Breast epithelium (tissue), 4 donors: ENCODE data around the gene ABL1. TPM values are rescaled to one million over a fixed set of nuclear protein-coding genes. Genes with fewer than 3 reads are reported as not detected.

Source experiments
- DNase-seq, 2 donors: peaks; one replicate each; pipeline ENCODE4 v3.0.0-alpha.2; 2019; ENCODE audit warnings: low spot score in 2 of 2
- H3K27ac ChIP-seq, 2 donors: fragments of 200-600 bp; sonication (generic) in 1 of 2; one replicate each; pipeline ENCODE4 v1.5.1; 2016 to 2019; ENCODE audit warnings: mild to moderate bottlenecking in 1 of 2
- H3K27me3 ChIP-seq, 2 donors: fragments of 200-600 bp; sonication (generic) in 1 of 2; one replicate each; pipeline versions ENCODE4 v1.5.1 to v1.6.0; 2017 to 2019; ENCODE audit warnings: control low read depth in 1 of 2, mild to moderate bottlenecking in 1 of 2
- H3K36me3 ChIP-seq: fragments of 200-600 bp; one replicate; pipeline ENCODE4 v1.5.1; 2019
- H3K4me1 ChIP-seq, 2 donors: fragments of 200-600 bp; sonication (generic); one replicate each; pipeline ENCODE4 v1.5.1; 2016 to 2019; ENCODE audit warnings: control low read depth in 1 of 2
- H3K4me3 ChIP-seq, 3 donors: fragments of 200-600 bp; sonication (generic); 1 replicate in 2 of 3; 2 replicates in 1 of 3; pipeline ENCODE4 v1.5.1; 2016 to 2019; ENCODE audit warnings: mild to moderate bottlenecking in 3 of 3, moderate library complexity in 2 of 3
- H3K9me3 ChIP-seq, 2 donors: fragments of 200-600 bp; sonication (generic) in 1 of 2; one replicate each; pipeline ENCODE4 v1.5.1; 2016 to 2019; ENCODE audit warnings: control low read depth in 1 of 2
- POLR2A ChIP-seq: fragments of 450-650 bp; IDR thresholded peaks from one replicate; pipeline ENCODE4 v1.6.1; 2016; ENCODE audit warnings: antibody characterized with exemption, mild to moderate bottlenecking, moderate library complexity
- POLR2AphosphoS5 ChIP-seq, 3 donors: sonication (generic); formaldehyde crosslinking; IDR thresholded peaks; one replicate each; pipeline ENCODE4 v1.6.1; 2017; ENCODE audit warnings: antibody characterized with exemption in 3 of 3
- intact Hi-C: fragments of 100-400 bp; cut with DNase I; formaldehyde crosslinking; loops from one replicate; pipeline ENCODE4 v1.15.1; 2023; ENCODE audit warnings: low total_unique reads
- total RNA-seq, 3 donors: library from RNA; depleted of rRNA; stranded (reverse); fragments of >200 nt; gene quantifications; one replicate each; pipeline ENCODE4 v1.1.0, GENCODE V29; 2016
- TF ChIP-seq, protein P1 (sequence below), 3 donors: fragments of 450-650 bp; IDR thresholded peaks; one replicate each; pipeline ENCODE4 v1.5.1; 2016 to 2017; ENCODE audit warnings: antibody characterized with exemption in 3 of 3, mild to moderate bottlenecking in 3 of 3, moderate library complexity in 3 of 3

The ABL1 gene
- total RNA-seq, 3 donors from 2014 or later = 43.6 to 72.8 (median 67.4) TPM

DNA sequence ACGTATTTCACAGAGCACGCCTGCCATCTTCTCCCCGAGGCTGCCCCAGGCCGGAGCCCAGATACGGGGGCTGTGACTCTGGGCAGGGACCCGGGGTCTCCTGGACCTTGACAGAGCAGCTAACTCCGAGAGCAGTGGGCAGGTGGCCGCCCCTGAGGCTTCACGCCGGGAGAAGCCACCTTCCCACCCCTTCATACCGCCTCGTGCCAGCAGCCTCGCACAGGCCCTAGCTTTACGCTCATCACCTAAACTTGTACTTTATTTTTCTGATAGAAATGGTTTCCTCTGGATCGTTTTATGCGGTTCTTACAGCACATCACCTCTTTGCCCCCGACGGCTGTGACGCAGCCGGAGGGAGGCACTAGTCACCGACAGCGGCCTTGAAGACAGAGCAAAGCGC lies 51.9 kb downstream of the ABL1 start:
- Histone ChIP-seq H3K27me3 (no peaks in the 10 kb centered on the region), H3K4me1 (no peaks in the 10 kb centered on the region), H3K9me3 (no peaks in the 10 kb centered on the region), H3K4me3 (no peak overlapping the region), H3K27ac (no peak overlapping the region), H3K36me3 (peaks cover 13% of the 10 kb centered on the region)
- no peak for TF ChIP-seq POLR2A
- TF ChIP-seq POLR2AphosphoS5 (IDR thresholded peaks at IDR 0.05) = no peak
- TF ChIP-seq, protein P1, sequence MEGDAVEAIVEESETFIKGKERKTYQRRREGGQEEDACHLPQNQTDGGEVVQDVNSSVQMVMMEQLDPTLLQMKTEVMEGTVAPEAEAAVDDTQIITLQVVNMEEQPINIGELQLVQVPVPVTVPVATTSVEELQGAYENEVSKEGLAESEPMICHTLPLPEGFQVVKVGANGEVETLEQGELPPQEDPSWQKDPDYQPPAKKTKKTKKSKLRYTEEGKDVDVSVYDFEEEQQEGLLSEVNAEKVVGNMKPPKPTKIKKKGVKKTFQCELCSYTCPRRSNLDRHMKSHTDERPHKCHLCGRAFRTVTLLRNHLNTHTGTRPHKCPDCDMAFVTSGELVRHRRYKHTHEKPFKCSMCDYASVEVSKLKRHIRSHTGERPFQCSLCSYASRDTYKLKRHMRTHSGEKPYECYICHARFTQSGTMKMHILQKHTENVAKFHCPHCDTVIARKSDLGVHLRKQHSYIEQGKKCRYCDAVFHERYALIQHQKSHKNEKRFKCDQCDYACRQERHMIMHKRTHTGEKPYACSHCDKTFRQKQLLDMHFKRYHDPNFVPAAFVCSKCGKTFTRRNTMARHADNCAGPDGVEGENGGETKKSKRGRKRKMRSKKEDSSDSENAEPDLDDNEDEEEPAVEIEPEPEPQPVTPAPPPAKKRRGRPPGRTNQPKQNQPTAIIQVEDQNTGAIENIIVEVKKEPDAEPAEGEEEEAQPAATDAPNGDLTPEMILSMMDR (IDR thresholded peaks at IDR 0.05) = no peak
- DNase-seq = no peak
- intact Hi-C loops = no loop called here

DNA sequence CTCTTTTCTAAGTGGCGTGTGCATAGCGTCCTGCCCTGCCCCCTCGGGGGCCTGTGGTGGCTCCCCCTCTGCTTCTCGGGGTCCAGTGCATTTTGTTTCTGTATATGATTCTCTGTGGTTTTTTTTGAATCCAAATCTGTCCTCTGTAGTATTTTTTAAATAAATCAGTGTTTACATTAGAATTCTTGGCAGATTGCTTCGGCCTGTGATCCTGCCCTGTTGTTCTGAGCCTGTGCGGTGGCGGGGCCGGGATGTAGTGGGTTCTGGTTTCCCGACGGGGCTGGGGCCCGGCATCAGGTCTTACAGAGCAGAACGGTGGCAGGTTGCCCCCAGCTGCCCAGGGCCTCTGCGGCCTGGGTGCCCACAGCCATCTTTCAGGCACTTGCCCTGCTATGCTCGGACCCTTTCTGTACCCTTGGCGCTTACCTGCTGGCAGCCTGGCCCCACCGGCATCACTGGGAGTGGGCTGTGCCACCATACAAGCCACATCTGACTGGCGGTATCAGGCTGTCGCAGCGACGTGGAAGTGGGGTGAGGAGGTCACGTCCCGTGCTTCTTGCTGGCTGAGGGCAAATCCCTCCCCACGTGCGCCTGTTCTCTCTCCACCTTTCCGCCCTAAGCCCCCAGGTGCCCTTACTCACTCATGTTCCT lies 52.6 kb downstream of the ABL1 start:
- H3K27ac ChIP-seq = no peak overlapping the region
- H3K4me3 ChIP-seq = no peak overlapping the region
- no peaks in the 10 kb centered on the region for H3K4me1 ChIP-seq
- no peaks in the 10 kb centered on the region for H3K9me3 ChIP-seq
- intact Hi-C loops = no loop called here
- no peaks in the 10 kb centered on the region for H3K27me3 ChIP-seq
- TF ChIP-seq, protein P1 (IDR thresholded peaks at IDR 0.05) = no peak
- no peak for TF ChIP-seq POLR2A
- TF ChIP-seq POLR2AphosphoS5 (IDR thresholded peaks at IDR 0.05) = no peak
- DNase-seq = no peak
- peaks cover 12% of the 10 kb centered on the region for H3K36me3 ChIP-seq

DNA sequence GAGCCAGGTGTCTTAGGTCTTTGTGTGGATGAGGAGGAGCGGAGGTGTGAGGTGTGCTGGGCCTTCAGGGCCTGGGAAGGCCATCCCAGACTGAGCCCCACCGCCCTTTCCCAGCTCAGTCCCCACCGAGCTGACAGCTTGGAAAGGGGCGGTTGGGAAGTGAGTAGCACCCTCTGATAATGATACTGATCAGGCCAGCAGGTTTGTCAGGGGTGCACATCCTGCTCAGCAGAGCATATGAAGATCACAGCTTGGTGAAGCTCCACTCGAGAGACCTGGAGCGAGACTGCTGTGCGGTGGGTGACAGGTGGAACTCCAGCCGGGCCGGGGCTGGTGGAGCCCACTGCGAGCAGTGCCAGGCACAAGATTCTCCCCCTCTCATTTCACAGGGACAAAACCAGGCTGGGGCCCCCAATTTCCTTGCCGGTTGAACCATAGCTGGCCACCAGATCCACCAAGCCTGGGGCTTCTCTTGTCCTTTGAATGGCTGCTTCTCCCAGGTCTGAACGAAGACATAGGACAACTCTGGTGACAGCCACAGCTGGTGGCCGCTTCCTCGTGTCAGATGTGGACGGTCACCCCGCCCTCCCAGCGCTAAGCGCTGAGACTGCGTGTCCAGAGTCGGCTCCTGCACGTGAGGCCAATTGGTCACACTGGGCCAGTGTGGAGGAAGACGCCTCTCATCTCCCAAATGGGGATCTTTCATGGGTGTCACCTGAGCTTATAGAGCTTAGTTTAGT lies 53.3 kb downstream of the ABL1 start:
- intact Hi-C loops = no loop called here
- Histone ChIP-seq H3K9me3 (no peaks in the 10 kb centered on the region), H3K4me3 (no peak overlapping the region), H3K27me3 (no peaks in the 10 kb centered on the region), H3K4me1 (no peaks in the 10 kb centered on the region), H3K36me3 (peaks cover 12% of the 10 kb centered on the region), H3K27ac (no peak overlapping the region)
- DNase-seq = no peak
- TF ChIP-seq, protein P1 (IDR thresholded peaks at IDR 0.05) = no peak
- TF ChIP-seq POLR2AphosphoS5 (IDR thresholded peaks at IDR 0.05) (no peak), POLR2A (no peak)

DNA sequence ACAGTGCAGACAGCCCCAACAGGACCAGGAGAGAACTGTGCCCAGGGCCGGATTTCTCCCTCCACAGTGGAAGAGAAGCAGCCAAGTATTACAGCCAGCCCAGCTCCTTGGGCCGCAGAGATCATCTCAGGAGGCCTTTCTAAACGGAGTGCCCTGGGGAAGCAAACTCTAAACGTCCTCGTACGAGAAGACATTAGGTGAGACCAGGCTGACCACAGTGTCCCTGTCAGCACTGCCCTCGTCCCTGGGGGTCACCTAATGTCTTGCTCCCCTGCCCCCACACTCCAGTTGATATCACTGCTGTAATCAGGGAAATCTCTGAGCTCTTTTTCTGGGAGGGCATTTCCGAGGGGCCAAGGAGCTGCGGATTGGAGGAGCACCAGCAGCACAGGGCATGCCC lies 55.1 kb downstream of the ABL1 start:
- peaks cover 7% of the 10 kb centered on the region for H3K36me3 ChIP-seq
- no peak for DNase-seq
- H3K27me3 ChIP-seq = no peaks in the 10 kb centered on the region
- H3K4me1 ChIP-seq = no peaks in the 10 kb centered on the region
- no peaks in the 10 kb centered on the region for H3K9me3 ChIP-seq
- no peak overlapping the region for H3K4me3 ChIP-seq
- no peak overlapping the region for H3K27ac ChIP-seq
- intact Hi-C loops = no loop called here
- TF ChIP-seq POLR2AphosphoS5 (IDR thresholded peaks at IDR 0.05) (no peak), POLR2A (no peak)
- TF ChIP-seq, protein P1 (IDR thresholded peaks at IDR 0.05) = no peak

DNA sequence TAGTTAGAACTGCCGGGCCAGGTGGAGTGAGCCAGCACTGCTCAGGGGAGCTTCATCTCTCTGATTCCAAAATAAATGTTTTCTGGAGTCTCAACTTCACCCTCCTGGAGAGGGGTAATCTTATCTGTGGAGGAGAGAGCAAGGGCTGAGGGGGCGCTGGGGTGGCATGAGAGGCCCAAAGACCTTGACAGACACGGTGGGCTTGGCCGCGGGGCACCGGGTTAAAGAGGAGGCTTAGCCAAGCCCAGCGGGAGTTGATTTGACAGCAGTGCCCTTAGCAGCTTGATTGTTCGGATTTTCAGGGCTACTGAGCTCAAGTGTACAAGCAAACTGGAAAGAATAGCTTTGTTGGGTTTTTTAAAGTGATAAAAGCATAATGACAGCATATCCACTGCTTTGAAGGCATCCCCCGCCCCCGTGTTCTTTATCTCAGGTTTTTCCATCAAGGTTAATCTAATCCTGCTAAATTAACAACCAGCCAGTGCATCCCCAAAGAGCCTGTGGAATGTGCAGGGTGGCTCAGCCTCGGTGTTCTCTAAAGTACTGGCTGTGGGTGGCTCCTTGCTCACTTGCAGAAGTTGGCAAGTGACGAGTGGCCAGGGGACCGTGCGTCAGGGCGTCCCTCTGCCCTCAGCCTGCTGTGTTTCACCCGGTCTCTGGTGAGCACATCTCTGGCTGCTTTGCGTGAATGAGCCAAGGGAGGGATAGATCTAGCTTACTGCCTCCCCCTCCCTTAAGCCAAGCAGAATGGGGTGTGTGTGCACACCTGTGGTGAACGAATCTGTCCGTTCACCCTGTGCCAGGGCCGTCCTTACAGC lies 56.0 kb downstream of the ABL1 start:
- TF ChIP-seq, protein P1 (IDR thresholded peaks at IDR 0.05) = no peak
- TF ChIP-seq POLR2A (no peak), POLR2AphosphoS5 (IDR thresholded peaks at IDR 0.05) (no peak)
- Histone ChIP-seq H3K27ac (no peak overlapping the region), H3K36me3 (peaks cover 7% of the 10 kb centered on the region), H3K27me3 (no peaks in the 10 kb centered on the region), H3K4me1 (no peaks in the 10 kb centered on the region), H3K9me3 (no peaks in the 10 kb centered on the region), H3K4me3 (no peak overlapping the region)
- intact Hi-C loops = no loop called here
- DNase-seq = no peak
